ENCODE data around the gene BMP10. TPM values are rescaled to one million over a fixed set of nuclear protein-coding genes. Genes with fewer than 3 reads are reported as not detected.

The BMP10 gene
- total RNA-seq, result not detected in 2 replicates

GRCh38 chr2:68871159-68871764 lies at the start of gene BMP10:
TSS of gene BMP10 (minus strand) at chr2:68871397. CDS start at chr2:68871358, 39 bp downstream.
- Mint-ChIP-seq H3K27me3 (ENCODE audit: low read depth) (peaks cover 30% of the 10 kb centered on the region), H3K36me3 (ENCODE audit: low read depth) (no peaks in the 10 kb centered on the region), H3K4me3 (ENCODE audit: low read depth) (no peak within 1 kb of the TSS), H3K4me1 (ENCODE audit: low read depth) (peaks cover 2% of the 10 kb centered on the region), H3K9me3 (no peaks in the 10 kb centered on the region), H3K27ac (no peak within 1 kb of the TSS)
- intact Hi-C loops (cut with micrococcal nuclease), result no loop called here
- DNase-seq (ENCODE audit: low spot score), result no peak

GRCh38 chr2:68920481-68921170 lies 49.4 kb upstream of the BMP10 start:
- DNase-seq (ENCODE audit: low spot score), result no peak
- intact Hi-C loops (cut with micrococcal nuclease), result no loop called here
- H3K27me3 Mint-ChIP-seq (ENCODE audit: low read depth), result no peaks in the 10 kb centered on the region
- H3K9me3 Mint-ChIP-seq, result no peaks in the 10 kb centered on the region
- no peaks in the 10 kb centered on the region for H3K36me3 Mint-ChIP-seq (ENCODE audit: low read depth)
- peaks cover 12% of the 10 kb centered on the region for H3K4me1 Mint-ChIP-seq (ENCODE audit: low read depth)
- no peak overlapping the region for H3K27ac Mint-ChIP-seq
- no peak overlapping the region for H3K4me3 Mint-ChIP-seq (ENCODE audit: low read depth)

- intact Hi-C loops (cut with micrococcal nuclease), result no loop called here
- no peak overlapping the region for H3K27ac Mint-ChIP-seq
- no peak for DNase-seq (ENCODE audit: low spot score)
- H3K36me3 Mint-ChIP-seq (ENCODE audit: low read depth), result no peaks in the 10 kb centered on the region
- H3K4me3 Mint-ChIP-seq (ENCODE audit: low read depth), result no peak overlapping the region
- no peaks in the 10 kb centered on the region for H3K27me3 Mint-ChIP-seq (ENCODE audit: low read depth)
- peaks cover 12% of the 10 kb centered on the region for H3K4me1 Mint-ChIP-seq (ENCODE audit: low read depth)
- no peaks in the 10 kb centered on the region for H3K9me3 Mint-ChIP-seq
These were observed 47.3 kb upstream of the BMP10 start for GRCh38 chr2:68918497-68918896.

- Mint-ChIP-seq H3K36me3 (ENCODE audit: low read depth) (no peaks in the 10 kb centered on the region), H3K27me3 (ENCODE audit: low read depth) (no peaks in the 10 kb centered on the region), H3K9me3 (no peaks in the 10 kb centered on the region), H3K27ac (no peak overlapping the region), H3K4me1 (ENCODE audit: low read depth) (peaks cover 12% of the 10 kb centered on the region), H3K4me3 (ENCODE audit: low read depth) (no peak overlapping the region)
- DNase-seq (ENCODE audit: low spot score), result no peak
- intact Hi-C loops (cut with micrococcal nuclease), result no loop called here
These were observed 46.0 kb upstream of the BMP10 start for GRCh38 chr2:68917034-68917718.

GRCh38 chr2:68916226-68916625 lies 45.0 kb upstream of the BMP10 start:
- intact Hi-C loops (cut with micrococcal nuclease), result no loop called here
- H3K27ac Mint-ChIP-seq, result no peak overlapping the region
- H3K36me3 Mint-ChIP-seq (ENCODE audit: low read depth), result no peaks in the 10 kb centered on the region
- H3K9me3 Mint-ChIP-seq, result no peaks in the 10 kb centered on the region
- peaks cover 12% of the 10 kb centered on the region for H3K4me1 Mint-ChIP-seq (ENCODE audit: low read depth)
- DNase-seq (ENCODE audit: low spot score), result no peak
- H3K27me3 Mint-ChIP-seq (ENCODE audit: low read depth), result no peaks in the 10 kb centered on the region
- H3K4me3 Mint-ChIP-seq (ENCODE audit: low read depth), result no peak overlapping the region

GRCh38 chr2:68915393-68915792 lies 44.2 kb upstream of the BMP10 start:
- no peaks in the 10 kb centered on the region for H3K27me3 Mint-ChIP-seq (ENCODE audit: low read depth)
- no peak overlapping the region for H3K4me3 Mint-ChIP-seq (ENCODE audit: low read depth)
- no peak overlapping the region for H3K27ac Mint-ChIP-seq
- H3K4me1 Mint-ChIP-seq (ENCODE audit: low read depth), result peaks cover 14% of the 10 kb centered on the region
- DNase-seq (ENCODE audit: low spot score), result no peak
- no peaks in the 10 kb centered on the region for H3K36me3 Mint-ChIP-seq (ENCODE audit: low read depth)
- intact Hi-C loops (cut with micrococcal nuclease), result no loop called here
- H3K9me3 Mint-ChIP-seq, result no peaks in the 10 kb centered on the region

GRCh38 chr2:68913359-68913758 lies 42.2 kb upstream of the BMP10 start:
- H3K9me3 Mint-ChIP-seq, result no peaks in the 10 kb centered on the region
- no peak overlapping the region for H3K4me3 Mint-ChIP-seq (ENCODE audit: low read depth)
- H3K27ac Mint-ChIP-seq, result no peak overlapping the region
- no peaks in the 10 kb centered on the region for H3K27me3 Mint-ChIP-seq (ENCODE audit: low read depth)
- peaks cover 27% of the 10 kb centered on the region for H3K4me1 Mint-ChIP-seq (ENCODE audit: low read depth)
- no peak for DNase-seq (ENCODE audit: low spot score)
- intact Hi-C loops (cut with micrococcal nuclease), result loop anchor here (5.0 kb wide), 3 partner anchors 141 to 391 kb away; no protein-coding TSS in a partner anchor
- H3K36me3 Mint-ChIP-seq (ENCODE audit: low read depth), result peaks cover 3% of the 10 kb centered on the region

- H3K4me3 Mint-ChIP-seq (ENCODE audit: low read depth), result no peak overlapping the region
- no peaks in the 10 kb centered on the region for H3K27me3 Mint-ChIP-seq (ENCODE audit: low read depth)
- no peaks in the 10 kb centered on the region for H3K9me3 Mint-ChIP-seq
- intact Hi-C loops (cut with micrococcal nuclease), result loop anchor here (5.0 kb wide), 3 partner anchors 140 to 390 kb away; no protein-coding TSS in a partner anchor
- peaks cover 3% of the 10 kb centered on the region for H3K36me3 Mint-ChIP-seq (ENCODE audit: low read depth)
- peaks cover 33% of the 10 kb centered on the region for H3K4me1 Mint-ChIP-seq (ENCODE audit: low read depth)
- no peak overlapping the region for H3K27ac Mint-ChIP-seq
- peak; percentile 41 for DNase-seq (ENCODE audit: low spot score)
These were observed 41.5 kb upstream of the BMP10 start for GRCh38 chr2:68912732-68913131.

- no peak overlapping the region for H3K27ac Mint-ChIP-seq
- no peaks in the 10 kb centered on the region for H3K9me3 Mint-ChIP-seq
- peaks cover 3% of the 10 kb centered on the region for H3K36me3 Mint-ChIP-seq (ENCODE audit: low read depth)
- H3K4me3 Mint-ChIP-seq (ENCODE audit: low read depth), result no peak overlapping the region
- H3K4me1 Mint-ChIP-seq (ENCODE audit: low read depth), result peaks cover 37% of the 10 kb centered on the region
- H3K27me3 Mint-ChIP-seq (ENCODE audit: low read depth), result no peaks in the 10 kb centered on the region
- no peak for DNase-seq (ENCODE audit: low spot score)
- intact Hi-C loops (cut with micrococcal nuclease), result loop anchor here (5.0 kb wide), 3 partner anchors 140 to 390 kb away; no protein-coding TSS in a partner anchor
These were observed 40.9 kb upstream of the BMP10 start for GRCh38 chr2:68912111-68912510.

- Mint-ChIP-seq H3K27ac (no peak overlapping the region), H3K4me3 (ENCODE audit: low read depth) (no peak overlapping the region), H3K27me3 (ENCODE audit: low read depth) (no peaks in the 10 kb centered on the region), H3K4me1 (ENCODE audit: low read depth) (peaks cover 37% of the 10 kb centered on the region), H3K36me3 (ENCODE audit: low read depth) (peaks cover 3% of the 10 kb centered on the region), H3K9me3 (no peaks in the 10 kb centered on the region)
- no peak for DNase-seq (ENCODE audit: low spot score)
- intact Hi-C loops (cut with micrococcal nuclease), result loop anchor here (2.0 to 5.0 kb wide), 5 partner anchors 139 to 445 kb away; partner anchors contain the start of genes APLF and FBXO48
These were observed 40.5 kb upstream of the BMP10 start for GRCh38 chr2:68911709-68912108.

GRCh38 chr2:68911246-68911645 lies 40.0 kb upstream of the BMP10 start:
- intact Hi-C loops (cut with micrococcal nuclease), result loop anchor here (2.0 to 5.0 kb wide), 5 partner anchors 139 to 444 kb away; partner anchors contain the start of genes APLF and FBXO48
- H3K9me3 Mint-ChIP-seq, result no peaks in the 10 kb centered on the region
- H3K4me1 Mint-ChIP-seq (ENCODE audit: low read depth), result peaks cover 35% of the 10 kb centered on the region
- H3K27ac Mint-ChIP-seq, result no peak overlapping the region
- no peaks in the 10 kb centered on the region for H3K27me3 Mint-ChIP-seq (ENCODE audit: low read depth)
- no peak for DNase-seq (ENCODE audit: low spot score)
- H3K36me3 Mint-ChIP-seq (ENCODE audit: low read depth), result peaks cover 3% of the 10 kb centered on the region
- H3K4me3 Mint-ChIP-seq (ENCODE audit: low read depth), result no peak overlapping the region

GRCh38 chr2:68909793-68910674 lies 38.8 kb upstream of the BMP10 start:
- DNase-seq (ENCODE audit: low spot score), result peak; percentile 62
- intact Hi-C loops (cut with micrococcal nuclease), result loop anchor here (1.0 to 5.0 kb wide), 7 partner anchors 73 to 443 kb away; partner anchors contain the start of genes APLF and FBXO48
- Mint-ChIP-seq H3K9me3 (no peaks in the 10 kb centered on the region), H3K4me1 (ENCODE audit: low read depth) (peaks cover 33% of the 10 kb centered on the region), H3K27ac (peak overlapping the region; percentile 70), H3K4me3 (ENCODE audit: low read depth) (no peak overlapping the region), H3K27me3 (ENCODE audit: low read depth) (no peaks in the 10 kb centered on the region), H3K36me3 (ENCODE audit: low read depth) (peaks cover 3% of the 10 kb centered on the region)
